SK-N-SH (cell line): ENCODE data around the gene MTPN. TPM values are rescaled to one million over a fixed set of nuclear protein-coding genes. Genes with fewer than 3 reads are reported as not detected.

Source experiments
- CTCF ChIA-PET: fragments of 300-600, 350-600 bp; formaldehyde crosslinking; extraction: SDS; loops from one replicate; lab custom pipeline; 2021; lab: Yijun Ruan, JAX
- POLR2A ChIA-PET: fragments of 350-600 bp; sonication (Branson Sonifier 250); formaldehyde crosslinking; extraction: SDS; loops from one replicate; lab custom pipeline; 2020; ENCODE audit warnings: antibody characterized with exemption, inconsistent platforms; lab: Yijun Ruan, JAX
- DNase-seq: peaks from one replicate; pipeline ENCODE4 v3.0.0; 2012
- H2AFZ ChIP-seq: fragments of 200-600 bp; sonication (generic); 2 replicates; pipeline ENCODE4 v1.8.1; 2016; ENCODE audit warnings: antibody characterized with exemption, mild to moderate bottlenecking, low read depth
- H3F3A ChIP-seq: fragments of 200-600 bp; sonication (generic); replicated peaks from 2 replicates; pipeline ENCODE3; 2016; ENCODE audit warnings: antibody characterized with exemption, mild to moderate bottlenecking; ENCODE audit not compliant: insufficient read depth
- H3K27ac ChIP-seq, 2 experiments: fragments of 200-500 bp in 1 of 2; fragments of 200-600 bp in 1 of 2; sonication (Bioruptor generic) in 1 of 2; sonication (generic), shearing (Covaris generic) in 1 of 2; 2 replicates each; pipeline versions ENCODE4 v1.5.1 to v1.6.1; 2014 to 2016; ENCODE audit warnings: low read depth in 2 of 2, inconsistent platforms in 1 of 2, low read length in 1 of 2, mild to moderate bottlenecking in 1 of 2, mixed read lengths in 1 of 2
- H3K27me3 ChIP-seq: fragments of 200-600 bp; sonication (generic), shearing (Covaris generic); 2 replicates; pipeline ENCODE4 v1.6.1; 2016; ENCODE audit warnings: mixed run types; ENCODE audit not compliant: insufficient read depth
- H3K36me3 ChIP-seq, 2 experiments: fragments of 200-500 bp in 1 of 2; fragments of 200-600 bp in 1 of 2; sonication (Bioruptor generic) in 1 of 2; sonication (generic) in 1 of 2; replicated peaks in 1 of 2; 2 replicates each; pipeline versions ENCODE3 to v1.5.1; 2014 to 2016; ENCODE audit warnings: low read length in 1 of 2, mild to moderate bottlenecking in 1 of 2; ENCODE audit not compliant: insufficient read depth in 2 of 2, control insufficient read depth in 1 of 2
- H3K4me1 ChIP-seq, 2 experiments: fragments of 200-500 bp in 1 of 2; fragments of 200-600 bp in 1 of 2; sonication (Bioruptor generic) in 1 of 2; sonication (generic), shearing (Covaris generic) in 1 of 2; 2 replicates each; pipeline versions ENCODE4 v1.5.1 to v1.6.1; 2014 to 2016; ENCODE audit warnings: low read depth in 1 of 2, low read length in 1 of 2, mixed run types in 1 of 2; ENCODE audit not compliant: insufficient read depth in 2 of 2, control insufficient read depth in 1 of 2
- H3K4me2 ChIP-seq: fragments of 200-600 bp; sonication (generic), shearing (Covaris generic); 2 replicates; pipeline ENCODE4 v1.6.1; 2017; ENCODE audit warnings: mixed run types
- H3K4me3 ChIP-seq, 2 experiments: fragments of 200-500 bp in 1 of 2; fragments of 200-600 bp in 1 of 2; sonication (Bioruptor generic) in 1 of 2; sonication (generic), shearing (Covaris generic) in 1 of 2; 2 replicates each; pipeline versions ENCODE4 v1.5.1 to v1.8.1; 2014 to 2016; ENCODE audit warnings: low read depth in 2 of 2, inconsistent platforms in 1 of 2, low read length in 1 of 2, mild to moderate bottlenecking in 1 of 2, mixed read lengths in 1 of 2, moderate library complexity in 1 of 2
- H3K79me2 ChIP-seq: fragments of 200-600 bp; sonication (generic); 2 replicates; pipeline ENCODE4 v1.8.1; 2017; ENCODE audit warnings: mild to moderate bottlenecking; ENCODE audit not compliant: insufficient read depth
- H3K9ac ChIP-seq: fragments of 200-600 bp; sonication (generic); 2 replicates; pipeline ENCODE4 v1.6.1; 2017; ENCODE audit warnings: mixed run types
- H3K9me2 ChIP-seq: fragments of 200-600 bp; sonication (generic); 2 replicates; pipeline ENCODE4 v1.6.1; 2017; ENCODE audit warnings: mixed run types
- H3K9me3 ChIP-seq: fragments of 200-600 bp; sonication (generic); 2 replicates; pipeline ENCODE4 v1.6.1; 2017; ENCODE audit warnings: mixed run types, mild to moderate bottlenecking, moderate library complexity
- H4K20me1 ChIP-seq: fragments of 200-600 bp; sonication (generic); 2 replicates; pipeline ENCODE4 v1.6.1; 2017; ENCODE audit warnings: mild to moderate bottlenecking, mixed run types; ENCODE audit not compliant: insufficient read depth
- CHD2 ChIP-seq: fragments of 150-350 bp; IDR thresholded peaks from 2 replicates; pipeline ENCODE4 v1.6.1; 2018; ENCODE audit warnings: low read length; ENCODE audit not compliant: partially characterized antibody
- EP300 ChIP-seq, 2 experiments: IDR thresholded peaks; 2 replicates each; pipeline versions ENCODE4 v1.4.0 to v1.6.1; 2012; ENCODE audit warnings: borderline replicate concordance in 1 of 2, low read depth in 1 of 2, low read length in 1 of 2
- EZH2phosphoT487 ChIP-seq: fragments of 200-600 bp; sonication (generic); IDR thresholded peaks from 2 replicates; pipeline ENCODE4 v1.6.1; 2017; ENCODE audit warnings: low read depth, mixed run types, mild to moderate bottlenecking, antibody characterized with exemption, moderate library complexity, borderline replicate concordance
- FOSL2 ChIP-seq: IDR thresholded peaks from 2 replicates; pipeline ENCODE4 v1.4.0; 2012; ENCODE audit warnings: low read depth, mild to moderate bottlenecking, moderate library complexity, borderline replicate concordance
- FOXJ3 ChIP-seq: sonication (generic); formaldehyde crosslinking; IDR thresholded peaks from 2 replicates; pipeline ENCODE4 v1.5.1; 2020; ENCODE audit warnings: mild to moderate bottlenecking, missing genetic modification reagents
- GABPA ChIP-seq: IDR thresholded peaks from 2 replicates; pipeline ENCODE4 v1.4.0; 2012; ENCODE audit warnings: low read depth, mild to moderate bottlenecking
- GATA2 ChIP-seq: sonication (generic); formaldehyde crosslinking; IDR thresholded peaks from 2 replicates; pipeline ENCODE4 v1.5.0; 2020; ENCODE audit warnings: mild to moderate bottlenecking, missing genetic modification reagents
- IRF3 ChIP-seq: fragments of 150-350 bp; IDR thresholded peaks from 2 replicates; pipeline ENCODE4 v1.6.1; 2016; ENCODE audit warnings: mild to moderate bottlenecking, low read depth, low read length
- MEF2A ChIP-seq: IDR thresholded peaks from 2 replicates; pipeline ENCODE4 v1.4.0; 2012; ENCODE audit warnings: low read depth, borderline replicate concordance
- MXI1 ChIP-seq: IDR thresholded peaks from 2 replicates; pipeline ENCODE4 v1.6.1; 2012; ENCODE audit warnings: mild to moderate bottlenecking, low read depth, low read length, improper control_type of control experiment
- NFIC ChIP-seq: IDR thresholded peaks from 2 replicates; pipeline ENCODE4 v1.4.0; 2012; ENCODE audit warnings: borderline replicate concordance
- POLR2AphosphoS5 ChIP-seq: IDR thresholded peaks from 2 replicates; pipeline ENCODE4 v1.6.1; 2012; ENCODE audit warnings: low read depth, low read length
- REST ChIP-seq: IDR thresholded peaks from 2 replicates; pipeline ENCODE4 v1.6.1; 2012; ENCODE audit warnings: mild to moderate bottlenecking, low read depth, low read length, moderate library complexity
- RFX5 ChIP-seq: IDR thresholded peaks from 2 replicates; pipeline ENCODE4 v1.6.1; 2012; ENCODE audit warnings: mild to moderate bottlenecking, improper control_type of control experiment, low read length
- RXRA ChIP-seq: IDR thresholded peaks from 2 replicates; pipeline ENCODE4 v1.4.0; 2012; ENCODE audit warnings: low read depth, mild to moderate bottlenecking, borderline replicate concordance
- TCF12 ChIP-seq: IDR thresholded peaks from 2 replicates; pipeline ENCODE4 v1.4.0; 2012
- USF1 ChIP-seq: IDR thresholded peaks from 2 replicates; pipeline ENCODE4 v1.4.0; 2012; ENCODE audit warnings: low read depth, borderline replicate concordance
- YY1 ChIP-seq: IDR thresholded peaks from 2 replicates; pipeline ENCODE4 v1.4.0; 2012; ENCODE audit warnings: low read depth, mild to moderate bottlenecking
- WGBS: methylation state at CpG from one replicate; pipeline ENCODE4 v1.1.6; 2017; ENCODE audit warnings: low lambda C conversion rate; 5-methylcytosine and 5-hydroxymethylcytosine counted together
- polyA plus RNA-seq, 3 experiments: library from polyadenylated mRNA; depleted of rRNA; stranded (reverse); fragments of >200 nt; gene quantifications; 2 replicates each; pipeline ENCODE4 v1.2.3, GENCODE V29; 2012
- TF ChIP-seq, protein P1 (sequence below): IDR thresholded peaks from 2 replicates; pipeline ENCODE4; 2012

The MTPN gene
- polyA plus RNA-seq, 1 of the 3 experiments (the other 2 are of a cell fraction) = 135 TPM

GRCh38 chr7:135994466-135995205 lies 17.5 kb upstream of the MTPN start:
- ChIA-PET POLR2A (no interaction called here), CTCF (interaction anchor here (1.0 to 4.1 kb wide), 5 partner anchors 15 to 1460 kb away, joined by 3 to 26 read pairs (median 5); partner anchors contain the start of gene MTPN)

More at GRCh38 chr7:135994466-135995205, 17.5 kb upstream of the MTPN start:
- Histone ChIP-seq H3K27ac (no peak overlapping the region), H2AFZ (0 out of 2 replicates have a peak overlapping the region, but pooled peaks have one; percentile 5), H3K4me3 (no peak overlapping the region), H3F3A (no peaks in the 10 kb centered on the region), H3K9ac (no peak overlapping the region), H3K4me2 (0 out of 2 replicates have a peak overlapping the region, but pooled peaks have one; percentile 7), H3K79me2 (no peaks in the 10 kb centered on the region), H4K20me1 (no peaks in the 10 kb centered on the region), H3K36me3 (no peaks in the 10 kb centered on the region), H3K9me3 (no peaks in the 10 kb centered on the region), H3K27me3 (no peaks in the 10 kb centered on the region), H3K4me1 (no peaks in the 10 kb centered on the region), H3K9me2 (no peaks in the 10 kb centered on the region)
- WGBS = 82% methylated on average over 6 of the region's 6 CpGs
- TF ChIP-seq TCF12 = no peak
- no peak for TF ChIP-seq IRF3
- no peak for TF ChIP-seq RXRA
- no peak for TF ChIP-seq CHD2
- TF ChIP-seq MEF2A = no peak
- no peak for TF ChIP-seq MXI1
- no peak for TF ChIP-seq RFX5
- no peak for TF ChIP-seq EZH2phosphoT487
- TF ChIP-seq USF1 = no peak
- no peak for TF ChIP-seq FOXJ3 (CRISPR knock-in tag)
- TF ChIP-seq FOSL2 = no peak
- TF ChIP-seq EP300 (IDR thresholded peaks at IDR 0.05; ENCODE audit: borderline replicate concordance in 1 of 2, low read depth in 1 of 2, low read length in 1 of 2) = no peak
- no peak for TF ChIP-seq REST
- TF ChIP-seq, protein P1, sequence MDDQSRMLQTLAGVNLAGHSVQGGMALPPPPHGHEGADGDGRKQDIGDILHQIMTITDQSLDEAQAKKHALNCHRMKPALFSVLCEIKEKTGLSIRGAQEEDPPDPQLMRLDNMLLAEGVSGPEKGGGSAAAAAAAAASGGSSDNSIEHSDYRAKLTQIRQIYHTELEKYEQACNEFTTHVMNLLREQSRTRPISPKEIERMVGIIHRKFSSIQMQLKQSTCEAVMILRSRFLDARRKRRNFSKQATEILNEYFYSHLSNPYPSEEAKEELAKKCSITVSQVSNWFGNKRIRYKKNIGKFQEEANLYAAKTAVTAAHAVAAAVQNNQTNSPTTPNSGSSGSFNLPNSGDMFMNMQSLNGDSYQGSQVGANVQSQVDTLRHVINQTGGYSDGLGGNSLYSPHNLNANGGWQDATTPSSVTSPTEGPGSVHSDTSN = no peak
- no peak for TF ChIP-seq POLR2AphosphoS5
- TF ChIP-seq GATA2 (CRISPR knock-in tag) = no peak
- no peak for TF ChIP-seq NFIC
- TF ChIP-seq GABPA = no peak
- no peak for TF ChIP-seq YY1
- no peak for DNase-seq
